HG02884 (cell line): ENCODE data around the gene CALU.

Experiments used
- ATAC-seq: cut with Tn5 transposase; IDR thresholded peaks from one replicate; pipeline ENCODE4 v1.9.1; 2021; ENCODE audit warnings: mild to moderate bottlenecking, moderate library complexity; ENCODE audit not compliant: unreplicated experiment

CALU gene

DNA sequence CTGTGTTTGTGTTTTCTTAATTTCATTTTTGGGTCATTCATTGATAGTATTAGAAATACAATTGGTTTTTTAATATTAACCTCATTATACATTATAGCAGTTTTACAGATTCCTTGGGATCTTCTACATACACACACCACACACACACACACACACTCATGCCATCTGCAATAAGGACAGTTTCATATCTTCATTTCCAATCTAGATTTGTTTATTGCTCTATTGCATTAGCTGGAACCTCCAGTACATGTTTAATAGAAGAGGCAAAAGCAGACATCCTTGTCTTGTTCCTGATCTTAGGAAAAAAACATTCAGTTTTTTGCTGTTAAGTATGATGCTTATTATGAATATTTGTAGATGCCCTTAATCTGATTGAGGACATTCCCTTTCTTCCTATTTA is 17.8 kb upstream of the CALU start:
- ATAC-seq: no peak

DNA sequence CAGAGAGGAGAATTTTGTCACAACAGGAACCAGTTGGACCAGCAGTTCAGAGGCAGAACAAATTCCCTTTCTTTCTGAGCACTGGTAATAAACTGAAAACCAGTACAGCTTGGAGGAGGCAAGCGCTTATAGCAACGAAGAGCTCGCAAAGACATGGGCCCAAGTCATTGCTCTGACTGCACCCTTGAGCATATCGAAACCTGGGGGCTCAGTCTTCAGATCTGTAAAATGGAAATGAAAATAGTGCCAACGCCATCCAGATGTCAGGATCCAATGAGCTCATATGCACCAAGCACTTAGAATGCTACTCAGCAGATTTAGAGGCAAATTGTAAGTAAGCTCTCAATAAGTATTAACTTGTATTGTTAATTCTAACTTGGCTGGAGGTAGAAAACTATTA is 14.4 kb upstream of the CALU start:
- no peak for ATAC-seq

DNA sequence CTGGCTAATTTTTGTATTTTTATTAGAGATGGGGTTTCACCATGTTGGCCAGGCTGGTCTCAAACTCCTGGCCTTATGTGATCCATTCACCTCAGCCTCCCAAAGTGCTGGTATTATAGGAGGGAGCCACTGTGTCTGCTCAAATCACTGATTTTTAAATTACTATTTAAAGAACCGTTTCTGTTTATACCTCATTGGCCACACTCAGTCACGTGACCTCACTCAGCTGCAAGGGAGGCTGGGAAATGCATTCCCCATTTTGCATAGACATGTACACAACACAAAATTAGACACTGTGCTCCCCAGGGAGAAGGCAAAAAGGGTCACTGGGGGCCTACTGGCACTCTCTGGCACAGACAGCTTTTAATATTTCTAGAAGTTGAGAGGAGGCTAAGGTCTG is 13.6 kb upstream of the CALU start:
- ATAC-seq: no peak

DNA sequence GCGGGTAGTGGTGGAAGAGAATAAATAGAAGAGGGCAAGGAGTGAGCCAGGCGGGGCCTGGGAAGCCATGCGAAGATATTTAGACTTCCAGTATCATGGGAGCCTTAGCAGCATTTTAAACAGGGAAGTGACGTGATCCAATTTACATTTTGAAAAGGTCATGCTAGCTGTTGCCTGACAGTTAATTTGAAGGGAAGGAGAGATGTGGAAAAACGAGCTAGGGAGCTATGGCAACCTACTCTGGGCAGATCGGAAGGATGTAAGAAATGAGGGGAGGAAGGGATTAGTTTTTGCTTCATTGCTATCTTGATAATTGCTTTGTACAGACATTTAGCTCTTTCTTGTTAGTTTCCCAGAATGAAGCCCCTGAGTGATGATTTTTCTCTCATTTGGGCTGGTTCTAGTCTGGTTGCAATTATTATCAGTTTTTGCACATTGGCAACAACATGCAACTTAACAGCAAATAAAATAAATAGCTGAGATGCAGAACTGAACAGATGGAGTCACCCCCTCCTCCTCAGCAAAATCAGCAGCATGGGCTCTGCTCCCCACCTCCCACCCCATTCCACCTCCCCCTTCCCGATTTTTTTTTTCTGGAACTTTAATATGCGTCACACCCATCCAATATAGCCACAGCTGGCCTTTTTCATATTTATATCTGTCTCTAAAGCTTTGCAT is 13.0 kb upstream of the CALU start:
- no peak for ATAC-seq

DNA sequence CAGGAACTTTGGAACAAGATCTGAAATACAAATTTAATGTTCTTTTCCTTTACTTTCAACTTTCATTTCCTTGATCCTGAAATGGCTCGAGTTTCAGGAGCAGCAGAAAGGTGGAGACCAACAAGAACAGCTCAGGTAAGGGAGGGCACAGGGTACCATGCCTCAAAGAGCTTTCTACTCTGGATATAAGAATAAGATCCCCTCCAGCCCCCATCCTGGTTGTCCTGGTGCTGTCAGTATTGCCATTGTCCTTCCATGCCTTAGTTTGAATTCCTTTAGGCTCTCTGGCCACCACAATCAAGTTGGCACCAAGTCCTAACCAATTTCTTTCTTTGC is 12.5 kb upstream of the CALU start:
- ATAC-seq: no peak

- no peak for ATAC-seq
These were observed 11.9 kb upstream of the CALU start for GRCh38 chr7:128727239-128727638.

DNA sequence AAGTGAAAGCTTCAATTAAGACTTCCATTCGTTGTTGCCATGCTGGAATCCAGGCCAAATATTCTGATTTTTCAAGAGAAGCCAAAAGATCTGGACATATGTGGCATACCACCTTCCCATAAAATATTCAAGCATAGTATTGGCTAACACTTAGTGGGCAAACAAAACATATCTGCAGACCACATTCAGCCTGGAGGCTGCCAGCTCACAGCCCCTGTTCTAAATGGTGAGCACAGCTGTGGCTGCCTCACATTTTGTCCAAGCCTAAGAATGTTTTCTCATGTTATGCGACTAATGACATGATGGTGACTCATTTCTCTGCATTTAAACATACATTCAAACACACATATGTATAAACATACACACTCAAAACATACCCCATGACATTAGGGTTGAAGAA is 10.6 kb upstream of the CALU start:
- ATAC-seq: no peak

DNA sequence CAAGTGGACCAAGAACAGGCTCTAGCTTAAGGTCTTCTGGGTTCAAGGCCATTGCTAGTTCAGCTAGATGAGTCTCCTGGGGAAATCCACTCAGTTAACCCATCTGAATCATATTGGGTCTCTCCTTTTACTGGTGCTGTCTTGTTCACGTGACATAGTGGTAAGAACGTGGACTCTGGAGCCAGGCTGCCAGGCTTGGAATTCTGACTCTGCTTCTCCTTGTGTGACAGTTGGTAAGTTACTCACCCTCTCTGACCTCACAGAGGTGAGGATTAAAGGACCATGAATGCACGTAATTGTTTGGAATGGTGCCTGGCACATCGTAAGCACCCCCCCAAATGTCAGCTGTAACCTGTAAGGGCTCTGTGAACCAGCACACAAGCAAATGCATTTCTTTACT is 9.7 kb upstream of the CALU start:
- ATAC-seq: no peak

- ATAC-seq: no peak
These were observed 8.0 kb upstream of the CALU start for GRCh38 chr7:128731184-128731583.

- no peak for ATAC-seq
These were observed 6.5 kb upstream of the CALU start for GRCh38 chr7:128732521-128733277.

GRCh38 chr7:128733278-128733645 is 5.9 kb upstream of the CALU start:
- ATAC-seq: no peak

DNA sequence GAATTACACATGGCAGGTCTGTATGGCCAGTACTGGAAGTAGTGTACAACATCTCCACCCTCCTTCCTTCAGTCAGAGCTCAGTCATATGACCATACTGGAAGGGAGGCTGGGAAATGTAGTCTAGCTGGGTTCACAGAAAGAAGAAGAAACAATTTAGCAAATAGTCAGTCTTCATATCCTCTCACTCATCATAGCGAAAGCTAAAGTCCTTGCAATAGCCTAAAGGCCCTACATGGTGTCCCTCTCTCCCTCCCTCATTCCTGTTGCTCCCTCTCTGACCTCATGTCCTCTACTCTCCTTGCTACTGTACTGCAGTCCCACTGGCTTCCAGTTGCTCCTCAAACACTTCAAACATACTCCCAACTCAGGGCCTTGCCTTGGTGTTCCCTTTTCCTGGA is 4.3 kb upstream of the CALU start:
- ATAC-seq: no peak

DNA sequence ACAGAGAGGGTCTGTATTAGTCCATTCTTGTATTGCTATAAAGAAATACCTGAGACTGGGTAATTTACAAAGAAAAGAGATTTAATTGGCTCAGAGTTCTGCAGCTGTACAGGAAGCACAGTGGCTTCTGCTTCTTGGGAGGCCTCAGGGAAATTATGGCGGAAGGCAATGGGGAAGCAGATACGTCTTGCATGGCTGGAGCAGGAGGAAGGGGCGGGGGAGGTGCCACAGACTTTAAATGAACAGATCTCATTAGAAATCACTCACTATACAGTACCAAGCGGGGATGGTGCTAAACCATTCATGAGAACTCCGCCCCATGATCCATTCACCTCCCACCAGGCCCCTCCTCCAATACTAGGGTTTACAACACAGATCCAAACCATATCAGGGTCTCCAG is 3.7 kb upstream of the CALU start:
- ATAC-seq: no peak

DNA sequence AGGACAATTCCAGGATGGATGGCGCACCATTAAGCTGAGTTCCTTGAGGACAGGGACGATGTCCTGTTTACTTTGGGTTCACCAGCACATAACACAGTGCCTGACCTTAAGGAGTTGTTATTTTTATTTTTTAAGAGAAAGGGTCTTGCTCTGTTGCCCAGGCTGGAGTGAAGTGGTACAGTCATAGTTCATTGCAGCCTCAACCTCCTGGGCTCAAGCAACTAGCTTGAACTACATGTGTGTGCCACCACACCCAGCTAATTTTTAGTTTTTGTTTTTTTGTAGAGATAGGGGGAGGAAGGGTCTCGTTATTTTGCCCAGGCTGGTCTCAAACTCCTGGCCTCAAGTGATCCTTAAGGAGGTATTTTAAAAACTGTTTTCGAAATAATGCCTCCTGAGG is 1.7 kb upstream of the CALU start:
- ATAC-seq: no peak

DNA sequence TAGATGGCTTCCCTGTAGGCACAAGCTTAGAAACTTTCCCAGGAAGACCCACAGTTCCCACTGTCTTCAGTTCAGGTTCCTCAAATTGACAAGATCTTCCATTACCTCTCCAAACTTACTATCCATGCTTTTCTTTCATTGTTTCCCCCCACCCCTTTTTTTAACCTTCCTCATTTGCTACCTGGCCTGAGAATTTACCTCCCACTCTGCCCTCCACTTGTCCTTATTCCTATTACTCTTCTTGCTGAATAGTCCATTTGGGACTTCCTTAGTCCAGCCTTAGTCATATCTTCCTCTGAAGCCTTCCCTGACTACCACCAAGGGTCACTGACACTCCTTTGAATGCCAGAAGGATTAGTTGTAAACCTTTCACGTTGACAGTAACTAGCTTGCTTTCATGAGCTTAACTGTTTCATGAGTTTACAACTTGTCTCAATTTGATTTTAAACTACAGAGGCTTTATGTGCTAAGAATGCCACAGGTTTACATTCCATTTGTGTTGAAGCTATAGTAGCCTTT is 1.2 kb upstream of the CALU start:
- ATAC-seq: no peak

- no peak for ATAC-seq
These were observed 550 bp upstream of the CALU start for GRCh38 chr7:128738570-128739047.

GRCh38 chr7:128739990-128740682 is 977 bp downstream of the CALU start:
- ATAC-seq: no peak

DNA sequence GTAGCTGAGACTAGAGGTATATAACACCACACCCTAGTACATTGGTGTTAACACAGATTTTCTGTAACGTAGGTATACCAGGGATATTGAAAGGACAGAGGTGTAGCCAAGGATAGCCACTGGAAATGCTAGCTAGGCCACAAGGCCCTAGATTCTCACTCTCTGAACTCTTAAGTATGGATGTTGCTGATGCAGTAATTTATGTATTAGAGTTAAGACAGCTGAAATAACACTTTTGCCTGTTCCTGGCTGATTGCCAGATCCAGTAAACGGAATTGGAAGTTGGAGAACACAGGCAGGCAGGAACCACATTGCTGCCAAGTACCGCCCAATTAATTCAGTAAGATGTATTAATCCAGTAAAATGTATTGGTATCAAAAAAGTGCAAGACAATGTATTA is 1.8 kb downstream of the CALU start:
- ATAC-seq: no peak

GRCh38 chr7:128741491-128741890 is 2.3 kb downstream of the CALU start:
- ATAC-seq: no peak

- ATAC-seq: no peak
These were observed 3.0 kb downstream of the CALU start for GRCh38 chr7:128742206-128742605.

DNA sequence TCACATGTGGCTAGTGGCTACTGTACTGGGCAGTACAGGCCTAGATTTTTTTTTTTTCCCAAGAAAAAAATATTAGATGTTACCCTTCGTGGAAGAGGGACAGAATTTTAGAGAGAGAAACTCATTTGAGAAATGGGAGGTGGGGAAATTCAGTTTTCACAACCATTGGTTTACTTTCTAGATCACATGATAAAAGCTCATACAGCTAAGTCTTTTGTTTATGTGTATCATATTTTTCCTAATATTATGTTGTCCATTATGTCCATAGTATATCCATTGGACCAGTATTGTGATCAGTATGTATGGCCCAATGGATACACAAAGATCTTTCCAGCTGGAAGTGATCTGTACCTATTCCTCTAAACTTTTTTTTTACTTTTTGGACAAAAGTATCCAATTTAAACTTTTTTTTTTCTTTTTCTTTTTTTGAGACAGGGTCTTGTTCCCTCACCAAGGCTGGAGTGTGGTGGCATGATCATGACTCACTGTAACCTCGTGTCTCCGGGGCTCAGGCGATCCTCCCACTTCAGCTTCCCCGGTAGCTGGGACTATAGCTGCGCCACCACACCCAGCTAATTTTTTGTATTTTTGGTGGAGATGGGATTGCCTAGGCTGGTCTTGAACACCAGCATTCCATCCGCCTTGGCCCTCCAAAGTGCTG is 4.1 kb downstream of the CALU start:
- ATAC-seq: no peak
